Activated CD4-positive, alpha-beta T cell treated with anti-CD3 and anti-CD28 coated beads, Interleukin-2, amount 50 U/mL, for 48 hours (primary cell): Measurements from ENCODE around the gene CYP4F2.
A peak's percentile ranks its signal among the peaks of the same experiment; 100 is the strongest.
"Not testable (repeated sequence)": the region's sequence is repeated elsewhere in the genome, so short reads cannot be mapped to it uniquely, and the experiment has no call there.

Experiments
- DNase-seq, 2 experiments: peaks; one replicate each; pipeline ENCODE4 v3.0.0-alpha.2; 2020

The CYP4F2 gene

DNA sequence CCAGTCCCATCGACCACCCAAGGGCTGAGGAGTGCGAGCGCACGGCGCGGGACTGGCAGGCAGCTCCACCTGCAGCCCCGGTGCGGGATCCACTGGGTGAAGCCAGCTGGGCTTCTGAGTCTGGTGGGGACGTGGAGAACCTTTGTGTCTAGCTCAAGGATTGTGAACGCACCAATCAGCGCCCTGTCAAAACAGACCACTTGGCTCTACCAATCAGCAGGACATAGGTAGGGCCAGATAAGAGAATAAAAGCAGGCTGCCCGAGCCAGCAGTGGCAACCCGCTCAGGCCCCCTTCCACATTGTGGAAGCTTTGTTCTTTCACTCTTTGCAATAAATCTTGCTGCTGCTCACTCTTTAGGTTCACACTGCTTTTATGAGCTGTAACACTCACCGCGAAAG, 2.2 kb upstream of the CYP4F2 start:
- DNase-seq = not testable (repeated sequence)

DNA sequence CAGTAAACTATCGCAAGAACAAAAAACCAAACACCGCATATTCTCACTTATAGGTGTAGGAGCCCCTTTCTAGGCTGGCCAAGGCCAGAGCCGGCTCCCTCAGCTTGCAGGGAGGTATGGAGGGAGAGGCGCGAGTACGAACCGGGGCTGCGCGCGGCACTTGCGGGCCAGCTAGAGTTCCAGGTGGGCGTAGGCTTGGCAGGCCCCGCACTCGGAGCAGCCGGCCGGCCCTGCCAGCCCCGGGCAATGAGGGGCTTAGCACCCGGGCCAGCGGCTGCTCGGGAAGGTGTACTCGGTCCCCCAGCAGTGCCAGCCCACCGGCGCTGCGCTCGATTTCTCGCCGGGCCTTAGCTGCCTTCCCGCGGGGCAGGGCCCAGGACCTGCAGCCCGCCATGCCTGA, 1.7 kb upstream of the CYP4F2 start:
- not testable (repeated sequence) for DNase-seq

DNA sequence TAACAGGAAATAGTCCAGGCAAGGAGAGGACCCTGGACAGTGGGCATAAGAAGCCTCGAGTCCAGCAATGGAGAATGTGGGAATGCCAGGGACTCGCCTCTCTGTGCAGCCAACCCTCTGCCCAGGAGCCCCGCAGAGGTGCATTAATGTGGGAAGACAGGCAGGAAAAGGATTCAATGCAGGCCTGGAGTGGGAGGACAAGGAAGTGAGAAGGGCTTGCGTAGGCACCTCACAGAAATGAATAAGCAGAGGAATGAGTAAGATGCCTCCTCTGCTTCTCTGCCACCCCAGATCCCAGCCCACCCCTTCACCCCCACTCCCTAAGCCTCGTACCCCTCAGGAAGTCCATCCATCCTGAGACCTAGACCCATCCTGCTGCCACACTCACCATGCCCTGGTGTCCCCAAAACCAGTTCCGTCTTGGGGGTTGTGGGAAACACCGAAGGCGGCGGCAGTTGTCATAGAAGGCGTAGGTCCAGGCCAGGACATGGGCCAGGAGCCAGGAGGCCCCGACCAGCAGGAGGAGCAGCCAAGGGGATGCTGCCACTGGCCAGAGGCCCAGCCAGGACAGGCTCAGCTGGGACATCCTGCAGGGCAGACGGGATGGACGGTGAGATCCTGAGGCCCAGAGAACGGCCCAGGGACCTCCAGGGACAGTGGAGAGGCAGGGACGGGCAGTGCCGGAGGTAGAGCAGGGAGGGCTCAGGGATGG, 692 bp downstream of the CYP4F2 start:
- no peak for DNase-seq

DNA sequence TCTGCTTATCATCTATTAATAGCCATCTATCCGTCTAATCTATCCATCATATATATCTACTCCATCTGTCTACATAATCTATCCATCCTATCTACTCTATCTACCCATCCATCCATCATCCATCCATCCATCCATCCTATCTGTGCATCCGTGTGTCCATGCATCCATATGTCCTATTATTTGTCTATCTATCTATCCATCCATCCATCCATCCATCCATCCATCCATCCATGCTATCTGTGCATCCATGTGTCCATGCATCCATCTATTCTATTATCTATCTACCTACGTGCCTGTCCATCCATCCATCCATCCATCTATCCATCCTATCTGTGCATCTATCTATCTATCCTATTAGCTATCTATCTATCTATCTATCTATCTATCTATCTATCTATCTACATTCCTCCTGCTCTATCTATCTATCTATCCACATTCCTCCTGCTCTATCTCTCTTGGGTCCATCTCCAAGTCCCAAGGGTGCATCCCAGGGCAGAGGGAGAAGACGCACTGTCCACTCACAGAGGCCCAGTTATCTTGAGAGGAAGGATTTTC, 1.9 kb downstream of the CYP4F2 start:
- DNase-seq = no peak

DNA sequence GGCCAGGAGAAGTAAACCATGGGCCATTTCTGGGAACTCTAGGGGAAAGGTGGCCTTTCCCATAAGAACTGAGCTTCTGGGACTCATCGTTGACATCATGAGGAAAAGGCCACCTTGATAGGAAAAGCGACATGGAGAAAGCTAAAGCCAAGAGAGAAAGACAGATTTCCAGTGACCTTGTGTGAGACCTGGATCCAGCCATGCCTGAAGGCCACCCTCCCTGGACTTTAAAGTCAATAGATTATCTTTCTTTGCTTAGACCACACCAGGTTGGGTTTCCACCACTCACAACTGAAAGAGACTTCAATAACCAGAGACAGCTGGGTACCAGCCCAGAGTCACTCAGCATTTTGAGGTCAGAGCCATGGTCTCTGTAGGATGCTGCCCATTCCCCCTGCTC, 3.5 kb downstream of the CYP4F2 start:
- DNase-seq = no peak

DNA sequence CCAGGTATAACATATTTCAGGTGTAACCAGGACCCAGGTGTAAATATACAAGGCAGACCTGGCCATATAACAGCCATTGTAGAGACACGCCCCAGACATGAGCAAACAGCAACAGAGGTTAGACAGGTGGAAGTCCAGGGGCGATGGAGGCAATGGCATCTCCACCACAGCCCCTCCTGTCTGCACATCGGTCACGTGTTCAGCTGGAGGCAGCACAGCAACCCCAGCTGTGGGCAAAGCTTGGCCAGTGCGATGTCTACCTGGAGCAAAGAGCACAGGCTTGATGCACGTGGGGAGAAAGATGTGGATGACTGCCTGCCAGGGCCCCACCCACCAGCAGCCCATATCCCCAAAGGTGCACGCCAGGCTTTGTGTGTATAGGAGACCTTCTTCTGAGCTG, 4.4 kb downstream of the CYP4F2 start:
- DNase-seq = no peak

DNA sequence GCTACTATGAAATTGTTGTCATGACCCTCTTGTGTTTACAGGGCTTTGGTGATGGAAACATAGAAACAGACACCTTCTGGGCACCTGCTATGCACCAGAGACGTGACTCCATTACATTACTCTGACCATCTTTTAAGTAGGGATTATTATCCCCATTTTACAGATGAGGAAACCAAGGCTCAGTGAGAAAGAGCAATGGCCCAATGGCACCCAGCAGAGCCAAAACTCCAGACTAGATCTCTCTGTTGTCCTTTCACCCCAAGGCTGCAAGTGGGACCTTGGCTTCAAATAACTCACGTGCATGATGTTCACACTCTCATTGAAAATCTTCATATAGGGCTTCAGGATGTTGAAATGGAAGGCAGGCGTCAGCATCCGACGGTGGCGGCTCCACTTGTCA, 5.9 kb downstream of the CYP4F2 start:
- DNase-seq = no peak

DNA sequence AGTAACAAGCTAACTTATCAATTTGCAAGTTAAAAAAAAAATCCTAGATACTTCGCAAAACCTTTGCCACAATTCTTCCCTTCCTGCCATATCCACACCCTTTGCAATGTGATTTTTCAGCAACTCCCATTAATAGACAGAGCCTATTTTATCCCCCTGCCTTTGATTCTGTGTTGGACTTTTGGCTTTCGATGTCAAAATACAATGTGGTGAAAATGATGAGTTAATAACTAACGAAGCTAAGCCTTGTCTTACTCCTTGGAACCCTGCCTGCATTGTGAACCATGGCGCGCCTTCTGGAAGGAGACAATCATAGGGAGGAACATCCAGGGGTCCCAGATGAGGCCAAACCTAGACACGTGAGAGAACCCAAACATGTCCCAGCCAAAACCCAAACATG, 6.4 kb downstream of the CYP4F2 start:
- DNase-seq = no peak

DNA sequence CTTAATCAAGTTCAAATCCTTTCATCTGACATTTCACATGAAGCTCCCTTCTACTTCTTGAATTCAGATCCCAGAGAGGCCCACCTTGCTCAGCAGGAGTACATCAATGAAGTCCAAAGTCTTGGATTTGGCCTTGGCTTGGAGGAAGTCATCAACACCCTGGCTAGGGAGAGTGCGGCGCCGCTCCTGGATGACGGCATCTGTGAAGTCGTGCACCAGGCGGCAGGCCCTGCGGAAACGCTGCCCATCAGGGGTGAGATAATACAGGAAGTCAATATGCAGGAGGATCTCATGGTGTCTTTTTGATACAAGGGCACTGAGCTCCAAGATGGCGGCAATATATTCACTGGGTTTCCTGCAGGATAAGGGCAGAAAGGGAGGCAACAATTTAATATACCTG, 8.5 kb downstream of the CYP4F2 start:
- DNase-seq = not testable (repeated sequence)

DNA sequence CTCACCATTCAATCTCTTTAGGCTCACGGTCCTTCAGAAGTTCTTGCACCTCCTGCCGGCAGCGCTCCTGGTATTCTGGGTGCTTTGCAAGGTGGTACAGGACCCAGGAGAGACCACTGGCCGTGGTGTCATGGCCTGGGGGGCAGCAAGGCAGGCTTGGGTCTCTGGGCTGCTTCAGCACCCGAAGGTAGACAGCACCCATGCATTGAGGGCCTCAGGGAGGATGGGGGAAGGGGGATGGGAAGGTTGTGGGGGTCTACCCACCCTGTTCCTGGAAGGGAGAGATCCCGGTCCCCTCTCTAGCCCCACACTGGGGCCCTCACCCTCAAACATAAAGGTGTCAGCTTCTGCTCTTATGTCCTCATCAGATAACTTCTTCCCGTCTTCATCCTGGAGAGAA, 12.0 kb downstream of the CYP4F2 start:
- no peak for DNase-seq

DNA sequence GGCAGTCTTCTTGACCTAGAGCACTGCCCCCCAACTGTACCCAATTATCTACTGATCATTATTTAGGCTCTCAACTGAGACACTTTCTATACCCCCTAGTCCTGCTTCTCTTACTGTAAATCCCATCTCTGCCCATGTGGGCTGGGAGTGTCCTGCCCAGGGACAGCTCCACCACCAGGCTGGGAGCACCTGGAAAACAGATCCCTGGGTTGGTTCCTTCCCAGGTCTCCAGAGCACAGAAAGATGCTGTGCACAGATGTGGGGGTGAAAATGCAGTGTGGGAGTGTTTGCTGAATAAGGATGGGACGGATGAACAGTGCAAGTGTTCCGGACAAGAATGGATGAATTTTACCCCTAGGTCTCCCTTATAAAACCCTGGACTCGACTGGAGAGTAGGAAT, 12.7 kb downstream of the CYP4F2 start:
- no peak for DNase-seq

DNA sequence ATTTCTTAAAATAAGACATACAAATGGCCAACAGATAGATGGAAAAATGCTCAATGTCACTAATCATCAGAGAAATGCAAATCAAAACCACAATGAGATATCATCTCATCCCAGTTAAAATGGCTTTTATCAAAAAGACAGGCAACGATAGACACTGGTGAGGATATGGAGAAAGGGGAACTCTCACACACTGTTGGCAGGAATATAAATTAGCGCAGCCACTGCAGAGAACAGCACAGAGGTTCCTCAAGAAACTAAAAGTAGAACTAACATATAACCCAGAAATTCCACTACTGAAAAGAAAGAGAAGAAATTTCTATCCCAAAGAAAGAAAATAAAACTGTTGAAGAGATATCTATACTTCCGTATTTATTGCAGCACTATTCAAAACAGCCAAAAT, 14.5 kb downstream of the CYP4F2 start:
- not testable (repeated sequence) for DNase-seq

DNA sequence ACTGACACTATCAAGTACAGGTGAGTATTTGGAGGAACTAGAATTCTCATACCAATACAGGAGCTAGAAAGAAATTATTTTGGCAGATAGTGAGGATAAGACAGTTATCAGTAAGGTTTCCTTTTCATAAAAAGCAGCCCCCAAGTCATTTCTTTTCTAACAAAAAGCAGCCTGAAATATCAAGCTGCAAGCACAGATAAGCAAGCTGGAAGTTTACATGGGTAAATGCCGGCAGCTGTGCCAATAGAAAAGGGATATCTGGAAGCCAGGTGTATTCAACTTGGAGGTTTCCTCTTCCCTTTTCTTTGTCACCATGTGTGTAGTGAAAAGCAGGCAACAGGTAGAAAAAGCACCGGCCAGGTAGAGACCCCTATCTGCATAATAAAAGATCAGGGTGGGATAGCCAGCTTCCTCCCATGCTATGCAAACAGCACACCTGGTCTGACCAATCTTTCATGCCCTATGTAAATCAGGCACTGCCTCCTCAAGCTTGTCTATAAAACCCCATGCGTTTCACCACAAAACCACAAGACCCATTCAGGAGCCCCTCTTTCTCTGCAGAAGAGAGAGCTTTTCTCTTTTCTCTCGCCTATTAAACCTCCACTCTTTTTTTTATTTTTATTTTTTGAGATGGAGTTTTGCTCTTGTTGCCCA, 22.9 kb downstream of the CYP4F2 start:
- DNase-seq = no peak

DNA sequence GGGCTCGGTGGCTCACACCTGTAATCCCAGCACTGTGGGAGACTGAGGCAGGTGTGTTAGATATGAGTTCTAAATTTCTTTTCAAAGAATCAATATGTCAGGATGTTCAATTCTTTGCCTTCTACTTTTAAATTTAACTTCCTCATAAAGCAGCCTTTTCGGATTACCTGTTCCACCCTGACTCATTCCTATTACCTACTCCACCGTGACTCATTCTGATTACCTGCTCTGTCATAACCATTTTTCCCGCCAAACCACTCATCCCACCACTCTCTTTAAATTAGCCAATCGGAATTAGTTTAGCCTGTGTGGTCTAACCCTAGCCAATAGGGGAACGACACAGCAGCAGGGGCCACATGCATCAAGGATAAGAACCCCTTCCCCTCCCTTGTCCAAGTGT, 24.1 kb downstream of the CYP4F2 start:
- DNase-seq = not testable (repeated sequence)

DNA sequence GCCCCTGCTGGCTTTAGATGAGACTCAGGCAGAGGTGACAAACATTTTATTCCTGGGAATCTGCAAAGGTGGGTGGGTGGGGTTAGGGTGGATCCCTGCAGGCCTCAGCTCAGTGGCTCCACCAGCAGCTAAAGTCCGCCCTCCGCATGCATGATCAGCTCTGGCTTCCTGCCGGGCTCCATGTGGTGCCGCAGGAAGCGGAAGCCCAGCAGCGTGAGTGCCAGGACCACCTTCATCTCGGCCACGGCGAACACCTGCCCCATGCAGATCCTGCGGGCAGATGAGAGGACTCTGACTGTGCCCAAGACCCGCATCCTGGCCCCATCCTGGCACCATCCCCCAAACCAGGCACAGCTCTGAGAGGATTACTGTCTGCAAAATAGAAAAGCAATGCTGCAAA, 26.3 kb downstream of the CYP4F2 start:
- DNase-seq = peak; percentile 10

DNA sequence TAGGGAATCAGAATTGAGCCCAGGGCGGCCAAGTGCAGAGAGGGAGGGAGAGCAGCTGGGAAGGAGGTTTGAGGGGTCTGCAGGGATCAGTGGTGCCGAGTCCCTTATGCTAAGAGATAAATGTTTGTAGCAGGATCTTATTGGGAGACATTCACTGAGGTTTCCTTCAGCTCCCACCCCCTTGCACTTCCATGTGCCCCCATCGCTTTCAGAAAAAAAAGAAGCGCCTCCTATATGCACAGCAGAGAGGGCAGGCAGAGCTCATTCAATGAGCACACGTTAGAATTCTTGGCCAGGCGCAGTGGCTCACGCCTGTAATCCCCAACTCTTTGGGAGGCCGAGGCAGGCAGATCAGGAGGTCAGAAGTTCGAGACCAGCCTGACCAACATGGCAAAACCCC, 28.0 kb downstream of the CYP4F2 start:
- DNase-seq = no peak

DNA sequence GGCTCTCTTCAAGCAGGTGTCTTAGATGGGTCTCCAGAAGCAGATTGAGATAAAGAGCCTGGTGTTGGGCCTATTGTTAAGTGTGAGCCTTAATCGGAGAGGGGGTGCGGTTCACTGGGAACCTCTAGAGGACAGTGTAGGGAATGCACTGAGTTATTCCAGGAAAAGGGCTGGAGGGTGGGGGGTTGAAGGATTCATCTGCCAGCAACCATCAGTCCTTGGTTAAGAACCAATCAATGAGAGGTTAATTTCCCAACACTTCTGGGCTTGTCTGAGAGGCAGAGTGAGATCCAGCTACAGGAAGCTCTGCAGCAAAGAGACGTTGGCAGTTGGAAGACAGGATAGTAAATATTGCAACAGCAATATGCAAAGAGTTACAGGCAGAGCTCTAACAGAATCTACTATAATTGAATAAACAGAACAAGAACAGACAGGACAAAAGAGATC, 28.7 kb downstream of the CYP4F2 start:
- peak; percentile 24 to 43 for DNase-seq

DNA sequence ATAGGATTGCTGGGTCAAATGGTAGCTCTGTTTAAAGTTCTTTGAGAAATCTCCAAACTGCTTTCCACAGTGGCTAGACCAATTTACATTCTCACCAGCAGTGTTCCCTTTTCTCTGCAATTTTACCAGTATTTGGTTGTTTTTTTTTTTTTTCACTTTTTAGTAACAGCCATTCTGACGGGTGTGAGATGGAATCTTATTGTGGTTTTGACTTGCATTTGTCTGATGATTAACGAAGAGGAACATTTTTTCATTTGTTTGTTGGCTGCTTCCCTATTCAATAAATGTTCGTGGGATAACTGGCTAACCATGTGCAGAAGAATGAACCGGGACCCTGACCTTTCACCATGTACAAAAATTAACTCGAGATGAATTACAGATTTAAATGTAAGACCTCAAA, 31.2 kb downstream of the CYP4F2 start:
- no peak for DNase-seq

DNA sequence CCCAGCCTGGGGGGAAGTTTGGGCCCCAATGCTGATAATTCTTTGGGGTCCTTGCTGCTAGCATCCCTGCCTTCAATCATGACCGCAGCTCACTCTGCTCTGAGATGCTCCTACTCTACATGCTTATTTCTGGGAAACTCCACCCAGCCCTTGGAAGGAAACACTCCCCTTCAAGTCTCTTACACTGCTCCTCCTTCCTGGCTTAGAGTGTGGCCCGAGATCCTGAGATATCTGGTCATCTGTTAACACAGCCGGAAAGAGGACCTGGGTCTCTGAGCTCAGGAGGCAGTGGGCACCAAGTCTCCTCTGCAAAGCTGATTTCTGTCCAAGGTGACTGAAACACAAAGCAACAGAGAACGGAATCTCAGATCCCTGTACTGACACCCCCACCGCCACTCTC, 33.0 kb downstream of the CYP4F2 start:
- DNase-seq = no peak

DNA sequence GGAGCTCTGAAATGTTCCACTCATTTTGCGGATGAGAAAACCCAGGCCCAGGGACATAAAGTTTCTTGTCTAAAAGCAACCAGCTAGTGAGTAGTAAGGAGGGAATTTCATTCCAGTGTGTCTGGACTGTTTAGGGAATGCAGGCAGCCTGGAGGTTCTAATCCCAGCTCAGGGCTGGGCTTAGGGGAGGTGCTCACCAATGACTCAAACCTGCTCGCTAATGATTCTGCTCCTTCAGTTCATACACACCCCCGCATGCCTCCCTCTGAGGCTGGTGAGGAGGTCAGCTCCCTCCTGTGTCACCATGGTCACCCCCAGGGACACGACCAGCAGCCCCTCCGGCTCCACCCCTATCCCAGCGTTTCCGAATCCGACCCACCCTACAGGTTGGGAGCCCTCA, 34.6 kb downstream of the CYP4F2 start:
- DNase-seq = no peak

DNA sequence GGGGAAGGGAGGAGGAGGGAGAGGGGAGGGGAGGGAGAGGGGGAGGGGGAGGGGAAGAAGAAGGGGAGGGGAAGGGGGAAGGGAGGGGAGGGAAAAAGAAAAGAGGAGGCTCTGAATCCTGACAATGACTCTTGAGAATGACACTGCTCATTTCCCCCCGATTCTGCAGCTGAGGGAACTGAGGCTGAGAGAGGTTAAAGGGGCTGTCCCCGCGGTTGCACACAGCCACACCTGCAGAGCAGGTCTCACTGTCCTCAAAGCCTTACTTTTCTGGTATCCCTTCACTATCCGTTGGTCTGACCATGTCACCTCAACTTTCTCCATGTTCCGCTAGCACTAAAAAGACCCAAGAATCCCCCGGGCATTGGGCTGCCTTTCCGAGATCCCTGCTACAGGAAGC, 35.4 kb downstream of the CYP4F2 start:
- DNase-seq = no peak

DNA sequence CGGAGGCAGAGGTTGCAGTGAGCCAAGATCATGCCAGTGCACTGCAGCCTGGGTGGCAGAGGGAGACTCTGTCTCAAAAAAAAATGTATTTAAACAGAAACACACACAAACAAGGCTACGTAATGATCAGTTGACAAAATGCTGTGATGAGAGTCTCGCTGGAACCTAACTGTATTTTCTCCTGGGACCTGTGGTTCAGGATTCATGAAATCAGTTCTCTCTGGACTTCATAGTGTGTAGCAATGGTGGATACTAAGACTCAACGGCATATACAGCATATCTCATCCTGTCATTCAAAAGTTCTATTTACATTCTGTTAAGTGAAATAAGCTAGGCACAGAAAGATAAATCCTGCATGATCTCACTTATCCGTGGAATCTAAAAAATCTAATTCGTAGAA, 37.4 kb downstream of the CYP4F2 start:
- no peak for DNase-seq

DNA sequence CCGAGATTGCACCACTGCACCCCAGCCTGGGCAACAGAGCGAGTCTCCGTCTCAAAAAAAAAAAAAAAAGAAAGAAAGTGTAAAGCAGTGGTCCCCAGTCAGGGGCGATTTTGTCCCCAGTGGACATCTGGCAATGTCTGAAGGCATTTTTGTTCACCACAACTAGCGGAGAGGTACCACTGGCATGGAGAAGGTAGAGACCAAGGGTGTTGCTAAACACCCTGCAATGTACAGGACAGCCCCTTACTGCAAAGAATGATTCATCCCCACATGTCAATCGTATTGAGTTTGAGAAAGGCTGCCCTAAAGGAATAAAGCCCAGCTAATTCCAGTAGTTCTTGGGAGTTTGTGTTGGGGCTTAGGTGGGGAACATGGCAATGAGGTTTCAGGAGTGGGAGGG, 38.7 kb downstream of the CYP4F2 start:
- no peak for DNase-seq

DNA sequence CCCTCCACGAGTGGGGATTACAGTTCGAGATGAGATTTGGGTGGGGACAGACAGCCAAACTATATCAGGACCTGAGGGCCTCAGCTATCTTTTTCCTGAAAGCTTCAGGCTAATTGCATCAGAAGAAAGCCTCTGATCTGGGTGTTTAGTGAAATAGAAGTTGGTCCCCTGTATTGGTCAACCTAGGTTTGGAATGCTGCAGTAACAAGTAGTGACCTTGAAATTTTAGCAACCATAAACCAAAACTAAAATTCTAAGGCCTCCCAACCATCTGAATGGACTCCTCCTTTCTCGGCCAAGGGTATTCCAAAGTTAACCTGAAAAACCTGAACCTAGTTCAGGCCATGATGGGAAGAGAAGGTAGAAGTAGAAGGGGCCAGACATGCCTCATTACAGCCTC, 47.5 kb downstream of the CYP4F2 start:
- DNase-seq = no peak

DNA sequence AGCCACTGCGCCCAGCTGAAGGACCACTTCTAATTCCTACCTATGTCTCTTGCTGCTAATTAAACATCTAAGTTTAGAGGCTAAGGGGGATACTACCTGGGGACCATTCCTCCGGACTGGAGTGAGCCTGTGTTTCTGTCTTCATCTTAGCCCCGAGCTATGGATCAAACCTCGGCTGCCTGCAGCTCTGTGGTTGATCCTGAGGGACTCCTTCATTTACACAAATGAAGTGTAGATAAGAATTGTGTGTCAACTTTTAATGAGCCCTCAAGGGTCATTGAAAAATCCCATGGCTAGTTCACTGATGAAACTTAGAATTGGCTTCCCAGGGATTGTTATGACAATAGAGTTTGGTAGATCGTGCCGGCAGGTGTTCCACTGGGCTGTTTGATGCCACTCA, 51.0 kb downstream of the CYP4F2 start:
- no peak for DNase-seq
